ENCODE measurements around the gene DTX1.

The DTX1 gene

GRCh38 chr12:113118142-113118541 is 61.6 kb downstream of the DTX1 start:
- H3K4me1 Mint-ChIP-seq = no peaks in the 10 kb centered on the region

GRCh38 chr12:113119980-113120669 is 63.6 kb downstream of the DTX1 start:
- H3K4me3 Mint-ChIP-seq = no peak overlapping the region
- H3K27me3 Mint-ChIP-seq (ENCODE audit: low read depth) = peaks cover 39% of the 10 kb centered on the region
- H3K27ac Mint-ChIP-seq = no peak overlapping the region
- no peaks in the 10 kb centered on the region for H3K36me3 Mint-ChIP-seq (ENCODE audit: low read depth)
- no peaks in the 10 kb centered on the region for H3K4me1 Mint-ChIP-seq
- TF ChIP-seq CTCF (IDR thresholded peaks at IDR 0.05; ENCODE audit: unreplicated experiment in 3 of 3) = no peak
- peaks cover 16% of the 10 kb centered on the region for H3K9me3 Mint-ChIP-seq

More at GRCh38 chr12:113118142-113118541, 61.6 kb downstream of the DTX1 start:
- H3K9me3 Mint-ChIP-seq = peaks cover 7% of the 10 kb centered on the region
- no peak overlapping the region for H3K4me3 Mint-ChIP-seq
- TF ChIP-seq CTCF (IDR thresholded peaks at IDR 0.05; ENCODE audit: unreplicated experiment in 3 of 3) = no peak
- no peaks in the 10 kb centered on the region for H3K36me3 Mint-ChIP-seq (ENCODE audit: low read depth)
- peaks cover 36% of the 10 kb centered on the region for H3K27me3 Mint-ChIP-seq (ENCODE audit: low read depth)
- H3K27ac Mint-ChIP-seq = no peak overlapping the region

GRCh38 chr12:113120670-113121370 is 64.3 kb downstream of the DTX1 start:
- TF ChIP-seq CTCF (IDR thresholded peaks at IDR 0.05; ENCODE audit: unreplicated experiment in 3 of 3) = no peak
- no peak overlapping the region for H3K27ac Mint-ChIP-seq
- peaks cover 39% of the 10 kb centered on the region for H3K27me3 Mint-ChIP-seq (ENCODE audit: low read depth)
- no peaks in the 10 kb centered on the region for H3K4me1 Mint-ChIP-seq
- H3K4me3 Mint-ChIP-seq = no peak overlapping the region
- H3K36me3 Mint-ChIP-seq (ENCODE audit: low read depth) = no peaks in the 10 kb centered on the region
- peaks cover 19% of the 10 kb centered on the region for H3K9me3 Mint-ChIP-seq

- no peak for TF ChIP-seq CTCF (IDR thresholded peaks at IDR 0.05; ENCODE audit: unreplicated experiment in 3 of 3)
- Mint-ChIP-seq H3K4me1 (no peaks in the 10 kb centered on the region), H3K36me3 (ENCODE audit: low read depth) (no peaks in the 10 kb centered on the region), H3K27me3 (ENCODE audit: low read depth) (peaks cover 23% of the 10 kb centered on the region), H3K9me3 (peaks cover 15% of the 10 kb centered on the region), H3K27ac (no peak overlapping the region), H3K4me3 (no peak overlapping the region)
These were observed 71.3 kb downstream of the DTX1 start for GRCh38 chr12:113127791-113128199.

GRCh38 chr12:113128802-113129663 is 72.5 kb downstream of the DTX1 start:
- Mint-ChIP-seq H3K27ac (no peak overlapping the region), H3K9me3 (peaks cover 8% of the 10 kb centered on the region), H3K36me3 (ENCODE audit: low read depth) (no peaks in the 10 kb centered on the region), H3K27me3 (ENCODE audit: low read depth) (peaks cover 27% of the 10 kb centered on the region), H3K4me3 (no peak overlapping the region), H3K4me1 (no peaks in the 10 kb centered on the region)
- TF ChIP-seq CTCF (IDR thresholded peaks at IDR 0.05; ENCODE audit: unreplicated experiment in 3 of 3) = no peak
